WTC11 (cell line): ENCODE results near the gene RELCH. TPM values are rescaled to one million over a fixed set of nuclear protein-coding genes. Genes with fewer than 3 reads are reported as not detected.

Experiments
- ATAC-seq: fragments of 200-7000 bp; cut with Tn5 transposase; 2 replicates; pipeline ENCODE4 v1.10.0; 2021; ENCODE audit warnings: mild to moderate bottlenecking, moderate library complexity
- CTCF ChIA-PET: fragments of 300-600 bp; sonication (Branson Sonifier 250); formaldehyde crosslinking; loops from one replicate; lab custom pipeline; 2021; ENCODE audit warnings: antibody characterized with exemption; lab: Charles Lee
- POLR2A ChIA-PET: fragments of 350-600 bp; sonication (Branson Sonifier 250); formaldehyde crosslinking; loops from one replicate; lab custom pipeline; 2021; ENCODE audit warnings: antibody characterized with exemption; lab: Charles Lee
- DNase-seq: peaks from one replicate; pipeline ENCODE4 v3.0.0; 2021; ENCODE audit warnings: low spot score
- H3K27ac Mint-ChIP-seq: 2 replicates; pipeline ENCODE4 v1.8.0; 2021; ENCODE audit warnings: mixed read lengths
- H3K27me3 Mint-ChIP-seq: 2 replicates; pipeline ENCODE4 v1.8.0; 2021; ENCODE audit warnings: low read depth, mild to moderate bottlenecking, moderate library complexity, mixed read lengths
- H3K36me3 Mint-ChIP-seq: 2 replicates; pipeline ENCODE4 v1.8.0; 2021; ENCODE audit warnings: mixed read lengths
- H3K4me1 Mint-ChIP-seq: 2 replicates; pipeline ENCODE4 v1.8.0; 2022; ENCODE audit warnings: mixed read lengths
- H3K4me3 Mint-ChIP-seq: 2 replicates; pipeline ENCODE4 v1.8.0; 2021; ENCODE audit warnings: mild to moderate bottlenecking, moderate library complexity, mixed read lengths
- H3K9me3 Mint-ChIP-seq: 2 replicates; pipeline ENCODE4 v1.8.0; 2021; ENCODE audit warnings: mixed read lengths
- ATF6 ChIP-seq: sonication (generic); formaldehyde crosslinking; IDR thresholded peaks from 2 replicates; pipeline ENCODE4 v1.8.1; 2023; ENCODE audit warnings: mild to moderate bottlenecking, missing genetic modification reagents
- CBFB ChIP-seq: sonication (generic); formaldehyde crosslinking; IDR thresholded peaks from 2 replicates; pipeline ENCODE4 v1.8.1; 2022; ENCODE audit warnings: mild to moderate bottlenecking, low read depth, missing genetic modification reagents
- ERG ChIP-seq: fragments of 250-450 bp; sonication (Bioruptor Pico); IDR thresholded peaks from 2 replicates; pipeline ENCODE4 v1.8.0; 2021; ENCODE audit warnings: mild to moderate bottlenecking
- ESRRA ChIP-seq: sonication (generic); formaldehyde crosslinking; IDR thresholded peaks from 2 replicates; pipeline ENCODE4 v1.8.1; 2022; ENCODE audit warnings: mild to moderate bottlenecking, missing genetic modification reagents, borderline replicate concordance
- GRHL2 ChIP-seq: fragments of 250-450 bp; sonication (Bioruptor Pico); IDR thresholded peaks from 2 replicates; pipeline ENCODE4 v1.8.0; 2022; ENCODE audit warnings: mild to moderate bottlenecking, moderate library complexity; ENCODE audit not compliant: insufficient replicate concordance, severe bottlenecking
- JUN ChIP-seq: sonication (generic); formaldehyde crosslinking; IDR thresholded peaks from 2 replicates; pipeline ENCODE4 v1.8.0; 2023; ENCODE audit warnings: mild to moderate bottlenecking, missing genetic modification reagents
- MLX ChIP-seq: sonication (generic); formaldehyde crosslinking; IDR thresholded peaks from 2 replicates; pipeline ENCODE4 v1.8.1; 2023; ENCODE audit warnings: mild to moderate bottlenecking, missing genetic modification reagents, moderate library complexity
- NFATC4 ChIP-seq: fragments of 250-450 bp; sonication (Bioruptor Pico); IDR thresholded peaks from 2 replicates; pipeline ENCODE4 v1.9.0; 2021; ENCODE audit warnings: mild to moderate bottlenecking
- SP1 ChIP-seq: sonication (generic); formaldehyde crosslinking; conservative IDR thresholded peaks from 2 replicates; pipeline ENCODE4 v1.8.1; 2022; ENCODE audit warnings: missing genetic modification reagents
- TEAD1 ChIP-seq: sonication (generic); formaldehyde crosslinking; IDR thresholded peaks from 2 replicates; pipeline ENCODE4 v1.8.0; 2022; ENCODE audit warnings: mild to moderate bottlenecking, missing genetic modification reagents
- ZNF219 ChIP-seq: sonication (generic); formaldehyde crosslinking; IDR thresholded peaks from 2 replicates; pipeline ENCODE4 v1.8.0; 2023; ENCODE audit warnings: missing genetic modification reagents, mild to moderate bottlenecking, borderline replicate concordance
- ZNF263 ChIP-seq: sonication (generic); formaldehyde crosslinking; IDR thresholded peaks from 2 replicates; pipeline ENCODE4 v1.8.1; 2022; ENCODE audit warnings: low read depth, mild to moderate bottlenecking, moderate library complexity, missing genetic modification reagents
- ZNF281 ChIP-seq: sonication (generic); formaldehyde crosslinking; IDR thresholded peaks from 2 replicates; pipeline ENCODE4 v1.8.0; 2023; ENCODE audit warnings: mild to moderate bottlenecking, missing genetic modification reagents
- ZNF416 ChIP-seq: fragments of 250-450 bp; sonication (Bioruptor Pico); IDR thresholded peaks from 2 replicates; pipeline ENCODE4 v1.9.0; 2021; ENCODE audit warnings: mild to moderate bottlenecking, inconsistent platforms
- ZNF425 ChIP-seq: fragments of 250-450 bp; sonication (Bioruptor Pico); conservative IDR thresholded peaks from 2 replicates; pipeline ENCODE4 v1.9.0; 2021; ENCODE audit warnings: mild to moderate bottlenecking
- ZNF532 ChIP-seq: fragments of 250-450 bp; sonication (Bioruptor Pico); IDR thresholded peaks from 2 replicates; pipeline ENCODE4 v1.9.0; 2021; ENCODE audit warnings: mild to moderate bottlenecking, borderline replicate concordance
- total RNA-seq: library from RNA; stranded (reverse); gene quantifications from 3 replicates; pipeline ENCODE4 v1.2.3, GENCODE V29; 2021

Gene RELCH
- total RNA-seq, 1 experiment from 2014 or later: 30.2 TPM

GRCh38 chr18:62353170-62353569 is 166.1 kb downstream of the RELCH start:
- Mint-ChIP-seq H3K27me3 (no peaks in the 10 kb centered on the region), H3K9me3 (no peaks in the 10 kb centered on the region), H3K4me3 (no peak overlapping the region), H3K27ac (peak overlapping the region; percentile 74; the same call in 1 of the 2 replicates), H3K36me3 (no peaks in the 10 kb centered on the region), H3K4me1 (peaks cover 31% of the 10 kb centered on the region)
- POLR2A ChIA-PET: no interaction called here
- TF ChIP-seq ATF6 (no peak), ZNF263 (CRISPR knock-in tag) (no peak), CBFB (CRISPR knock-in tag) (no peak), ZNF219 (CRISPR knock-in tag) (no peak), ZNF416 (CRISPR knock-in tag) (no peak), NFATC4 (CRISPR knock-in tag) (no peak), ZNF425 (CRISPR knock-in tag) (no peak), TEAD1 (no peak), JUN (CRISPR knock-in tag) (no peak), ZNF281 (no peak)
- CTCF ChIA-PET: no interaction called here
- DNase-seq (no peak), ATAC-seq (no peak)

GRCh38 chr18:62354151-62354550 is 167.1 kb downstream of the RELCH start:
- H3K9me3 Mint-ChIP-seq: no peaks in the 10 kb centered on the region
- ATAC-seq (peak; percentile 47), DNase-seq (no peak)
- TF ChIP-seq ZNF263 (CRISPR knock-in tag) (no peak), ZNF532 (CRISPR knock-in tag) (no peak), ERG (no peak), SP1 (CRISPR knock-in tag) (no peak), ESRRA (CRISPR knock-in tag) (no peak), GRHL2 (CRISPR knock-in tag) (no peak), MLX (CRISPR knock-in tag) (no peak)
- peaks cover 30% of the 10 kb centered on the region for H3K4me1 Mint-ChIP-seq
- 0 out of 2 replicates have a peak overlapping the region, but pooled peaks have one; percentile 4 for H3K27ac Mint-ChIP-seq
- POLR2A ChIA-PET: no interaction called here
- no peak overlapping the region for H3K4me3 Mint-ChIP-seq
- H3K27me3 Mint-ChIP-seq: no peaks in the 10 kb centered on the region
- no peaks in the 10 kb centered on the region for H3K36me3 Mint-ChIP-seq
- CTCF ChIA-PET: no interaction called here
